Endothelial cell of umbilical vein (primary cell): ENCODE results near the gene SPACA9. TPM values are rescaled to one million over a fixed set of nuclear protein-coding genes. Genes with fewer than 3 reads are reported as not detected.

ENCODE experiments used
- BruUV-seq: library from RNA; stranded (reverse); fragments of 400-500 nt; replicated peaks from 2 replicates; lab custom pipeline; 2021; lab: Mats Ljungman, UMichigan
- CTCF ChIA-PET: fragments of 300-600, 350-600 bp; sonication (Branson Sonifier 250); formaldehyde crosslinking; loops from one replicate; lab custom pipeline; 2021; ENCODE audit warnings: antibody characterized with exemption, inconsistent platforms; lab: Charles Lee
- POLR2A ChIA-PET: fragments of 300-600, 350-600 bp; sonication (Branson Sonifier 250); formaldehyde crosslinking; loops from one replicate; lab custom pipeline; 2021; ENCODE audit warnings: antibody characterized with exemption, inconsistent platforms; lab: Charles Lee
- DNase-seq: peaks from one replicate; pipeline ENCODE4 v3.0.0-alpha.2; 2011; ENCODE audit warnings: low read depth, low spot score
- FAIRE-seq: peaks from 2 replicates; lab custom pipeline; 2011; peaks lifted over from hg19 to GRCh38; lab: Jason Lieb, UNC
- H2AFZ ChIP-seq: 2 replicates; pipeline ENCODE4 v1.6.0; 2012; ENCODE audit warnings: low read depth, low read length, control low read depth, inconsistent platforms
- H3K27ac ChIP-seq: 2 replicates; pipeline ENCODE4 v1.5.1; 2011; ENCODE audit warnings: low read depth, mild to moderate bottlenecking, control low read depth, low read length, moderate library complexity; ENCODE audit not compliant: insufficient read depth
- H3K27me3 ChIP-seq, 2 experiments: 2 replicates each; pipeline versions ENCODE4 v1.6.0 to v1.6.1; 2011; ENCODE audit warnings: low read length in 2 of 2, mixed read lengths in 1 of 2; ENCODE audit not compliant: control insufficient read depth in 2 of 2, insufficient read depth in 2 of 2
- H3K36me3 ChIP-seq, 2 experiments: 2 replicates in 1 of 2; 3 replicates in 1 of 2; pipeline ENCODE4 v1.5.1; 2011; ENCODE audit warnings: low read length in 2 of 2, mild to moderate bottlenecking in 1 of 2, moderate library complexity in 1 of 2; ENCODE audit not compliant: control insufficient read depth in 2 of 2, insufficient read depth in 2 of 2; ENCODE audit errors: extremely low read depth in 1 of 2
- H3K4me1 ChIP-seq: 3 replicates; pipeline ENCODE4 v1.5.1; 2011; ENCODE audit warnings: mild to moderate bottlenecking, low read length; ENCODE audit not compliant: control insufficient read depth, insufficient read depth; ENCODE audit errors: extremely low read depth
- H3K4me2 ChIP-seq: 2 replicates; pipeline ENCODE4 v1.6.1; 2011; ENCODE audit warnings: low read length, control low read depth, mixed read lengths; ENCODE audit not compliant: insufficient read depth
- H3K4me3 ChIP-seq, 3 experiments: fragments of 200-600 bp in 1 of 3; sonication (generic), shearing (Covaris generic) in 1 of 3; replicated peaks in 1 of 3; 2 replicates each; pipeline ENCODE4 v1.5.1; 2011 to 2016; ENCODE audit warnings: control low read depth in 3 of 3, low read length in 3 of 3, mild to moderate bottlenecking in 2 of 3, inconsistent platforms in 1 of 3, low read depth in 1 of 3, moderate library complexity in 1 of 3; ENCODE audit not compliant: insufficient read depth in 1 of 3
- H3K79me2 ChIP-seq: 2 replicates; pipeline ENCODE4 v1.6.0; 2012; ENCODE audit warnings: low read length, inconsistent platforms; ENCODE audit not compliant: control insufficient read depth, insufficient read depth
- H3K9ac ChIP-seq: replicated peaks from 2 replicates; pipeline ENCODE3; 2011; ENCODE audit warnings: low read length, control low read depth; ENCODE audit not compliant: insufficient read depth; ENCODE audit errors: extremely low read depth
- H3K9me1 ChIP-seq: replicated peaks from 3 replicates; pipeline ENCODE4 v1.6.0; 2011; ENCODE audit warnings: mild to moderate bottlenecking, low read length; ENCODE audit not compliant: control insufficient read depth, insufficient read depth; ENCODE audit errors: extremely low read depth
- H3K9me3 ChIP-seq: replicated peaks from 2 replicates; pipeline ENCODE4 v1.5.1; 2012; ENCODE audit warnings: low read length, inconsistent platforms; ENCODE audit not compliant: control insufficient read depth, insufficient read depth
- H4K20me1 ChIP-seq: replicated peaks from 2 replicates; pipeline ENCODE3; 2011; ENCODE audit warnings: mild to moderate bottlenecking, low read length; ENCODE audit not compliant: control insufficient read depth, insufficient read depth; ENCODE audit errors: extremely low read depth
- CTCF ChIP-seq, 2 donors: IDR thresholded peaks; 1 replicate in 1 of 2; 2 replicates in 1 of 2; pipeline ENCODE4 v1.5.1; 2011; ENCODE audit warnings: low read length in 2 of 2, mild to moderate bottlenecking in 2 of 2, moderate library complexity in 2 of 2, control low read depth in 1 of 2, inconsistent platforms in 1 of 2, low read depth in 1 of 2; ENCODE audit not compliant: insufficient read depth in 1 of 2; ENCODE audit errors: extremely low read depth in 1 of 2
- EZH2 ChIP-seq: IDR thresholded peaks from 2 replicates; pipeline ENCODE4 v1.6.1; 2012; ENCODE audit warnings: borderline replicate concordance, low read depth, mild to moderate bottlenecking, moderate library complexity, low read length, inconsistent platforms; ENCODE audit not compliant: severe bottlenecking
- FOS ChIP-seq: IDR thresholded peaks from 2 replicates; pipeline ENCODE4 v1.6.1; 2011; ENCODE audit warnings: mild to moderate bottlenecking, low read length, moderate library complexity, borderline replicate concordance; ENCODE audit not compliant: insufficient read depth
- GATA2 ChIP-seq: IDR thresholded peaks from 2 replicates; pipeline ENCODE4 v1.7.0; 2011; ENCODE audit warnings: low read depth, mild to moderate bottlenecking, moderate library complexity, mixed read lengths, low read length; ENCODE audit not compliant: insufficient read length, insufficient read depth
- JUN ChIP-seq: IDR thresholded peaks from 2 replicates; pipeline ENCODE4 v1.6.1; 2011; ENCODE audit warnings: borderline replicate concordance, low read depth; ENCODE audit not compliant: insufficient read length, insufficient read depth
- MAX ChIP-seq: IDR thresholded peaks from 2 replicates; pipeline ENCODE4 v1.6.1; 2011; ENCODE audit not compliant: insufficient read depth, insufficient read length
- MYC ChIP-seq: IDR thresholded peaks from one replicate; pipeline ENCODE4 v1.6.1; 2011; ENCODE audit warnings: mild to moderate bottlenecking, low read depth, low read length
- POLR2A ChIP-seq: IDR thresholded peaks from 2 replicates; pipeline ENCODE4 v1.6.1; 2012; ENCODE audit warnings: low read depth, mild to moderate bottlenecking, control low read depth, low read length
- POLR2AphosphoS5 ChIP-seq: IDR thresholded peaks from 2 replicates; pipeline ENCODE4 v1.6.1; 2012; ENCODE audit warnings: low read depth, mild to moderate bottlenecking, control low read depth, low read length, moderate library complexity; ENCODE audit not compliant: insufficient read depth
- dilution Hi-C: fragments of 300-500 bp; cut with MboI; formaldehyde crosslinking; loops from one replicate; pipeline ENCODE4 v1.15.0; 2019; ENCODE audit warnings: low sequenced_read_pairs; ENCODE audit not compliant: extremely low pct_ligation_motif_present
- intact Hi-C: fragments of 100-400 bp; cut with micrococcal nuclease; formaldehyde crosslinking; loops from one replicate; pipeline ENCODE4 v1.10.0; 2022
- polyA plus RNA-seq, 4 experiments: library from polyadenylated mRNA; depleted of rRNA in 3 of 4; stranded (reverse) in 3 of 4; unstranded in 1 of 4; fragments of >200 nt; gene quantifications; 2 replicates each; pipeline versions ENCODE4 v1.2.1 to v1.2.3, GENCODE V29; 2011 to 2012; ENCODE audit warnings: missing spikeins in 1 of 4
- total RNA-seq: library from RNA; stranded (reverse); gene quantifications from 2 replicates; pipeline ENCODE4 v1.2.3, GENCODE V29; 2021

Gene SPACA9
- total and polyA plus RNA-seq, 2 donors (not counting 3 experiments of a cell fraction or from before 2014, with no cell fraction given): 2.6 to 3.6 TPM

- DNase-seq (no peak), FAIRE-seq (no peak)
- no peaks in the 10 kb centered on the region for H3K27me3 ChIP-seq
- H3K36me3 ChIP-seq: peaks cover 0 to 2% of the 10 kb centered on the region in 2 experiments
- H3K4me3 ChIP-seq: no peak overlapping the region
- H3K4me1 ChIP-seq: peaks cover 9% of the 10 kb centered on the region
- intact Hi-C loops (no loop called here), dilution Hi-C loops (no loop called here)
- H3K9me3 ChIP-seq: no peaks in the 10 kb centered on the region
- no peak for TF ChIP-seq POLR2AphosphoS5
- TF ChIP-seq EZH2: no peak
- TF ChIP-seq MAX: no peak
- no peak for TF ChIP-seq FOS
- no peak for TF ChIP-seq JUN
- no peak for TF ChIP-seq GATA2
- TF ChIP-seq CTCF (IDR thresholded peaks at IDR 0.05; ENCODE audit: extremely low read depth in 1 of 2, insufficient read depth in 1 of 2, low read depth in 1 of 2, low read length in 2 of 2): no peak
- TF ChIP-seq POLR2A: no peak
- no peak for TF ChIP-seq MYC
- no peak overlapping the region for H3K4me2 ChIP-seq
- H3K9ac ChIP-seq: no peak overlapping the region
- BruUV-seq: no TSS peak
- ChIA-PET CTCF (interaction anchor here (0.9 to 2.8 kb wide), 2 partner anchors 9 to 10 kb away, joined by 3 to 13 read pairs; partner anchors contain the start of gene TSC1), POLR2A (no interaction called here)
- H3K27ac ChIP-seq: no peak overlapping the region
- peaks cover 34% of the 10 kb centered on the region for H3K79me2 ChIP-seq
- no peaks in the 10 kb centered on the region for H4K20me1 ChIP-seq
- no peaks in the 10 kb centered on the region for H3K9me1 ChIP-seq
- H2AFZ ChIP-seq: no peak overlapping the region
Measured at GRCh38 chr9:132935026-132935425, 56.3 kb downstream of the SPACA9 start.
